Hepatocyte (in vitro differentiated cells): ENCODE results near the gene FCHSD2. TPM values are rescaled to one million over a fixed set of nuclear protein-coding genes. Genes with fewer than 3 reads are reported as not detected.

Experiments used
- DNase-seq: peaks from one replicate; pipeline ENCODE4 v3.0.0-alpha.2; 2016; ENCODE audit warnings: low spot score
- H2AFZ ChIP-seq: fragments of 200-600 bp; sonication (generic); 2 replicates; pipeline ENCODE4 v1.6.0; 2016; ENCODE audit warnings: antibody characterized with exemption, mild to moderate bottlenecking
- H3K27ac ChIP-seq: fragments of 200-600 bp; sonication (generic); 2 replicates; pipeline ENCODE4 v1.5.1; 2016; ENCODE audit warnings: mild to moderate bottlenecking
- H3K27me3 ChIP-seq: fragments of 200-600 bp; sonication (generic); 2 replicates; pipeline ENCODE4 v1.6.1; 2016
- H3K36me3 ChIP-seq: fragments of 200-600 bp; sonication (generic); replicated peaks from 2 replicates; pipeline ENCODE4 v1.5.1; 2016; ENCODE audit warnings: low read depth; ENCODE audit not compliant: insufficient read depth
- H3K4me1 ChIP-seq: fragments of 200-600 bp; sonication (generic); 2 replicates; pipeline ENCODE4 v1.5.1; 2016; ENCODE audit warnings: mild to moderate bottlenecking, moderate library complexity; ENCODE audit not compliant: insufficient read depth
- H3K4me2 ChIP-seq: fragments of 200-600 bp; sonication (generic); 2 replicates; pipeline ENCODE4 v1.6.0; 2016
- H3K4me3 ChIP-seq: fragments of 200-600 bp; sonication (generic); 2 replicates; pipeline ENCODE4 v1.5.1; 2016; ENCODE audit warnings: mild to moderate bottlenecking
- H3K79me2 ChIP-seq: fragments of 200-600 bp; sonication (generic); 2 replicates; pipeline ENCODE4 v1.6.0; 2017; ENCODE audit warnings: mild to moderate bottlenecking
- H3K9me2 ChIP-seq: fragments of 200-600 bp; sonication (generic); replicated peaks from 2 replicates; pipeline ENCODE4 v1.6.0; 2017; ENCODE audit warnings: mild to moderate bottlenecking; ENCODE audit not compliant: insufficient read depth
- H3K9me3 ChIP-seq: fragments of 200-600 bp; sonication (generic); 2 replicates; pipeline ENCODE4 v1.5.1; 2016; ENCODE audit warnings: low read depth, mild to moderate bottlenecking
- H4K20me1 ChIP-seq: fragments of 200-600 bp; sonication (generic); 2 replicates; pipeline ENCODE4 v1.6.0; 2016; ENCODE audit warnings: mild to moderate bottlenecking; ENCODE audit not compliant: insufficient read depth, poor library complexity, severe bottlenecking
- EZH2 ChIP-seq: fragments of 200-600 bp; sonication (generic); IDR thresholded peaks from 2 replicates; pipeline ENCODE4 v1.6.1; 2016; ENCODE audit warnings: antibody characterized with exemption, mild to moderate bottlenecking, borderline replicate concordance
- EZH2phosphoT487 ChIP-seq: fragments of 200-600 bp; sonication (generic); IDR thresholded peaks from one replicate; pipeline ENCODE4 v1.6.1; 2018; ENCODE audit warnings: antibody characterized with exemption, mild to moderate bottlenecking, low read depth, moderate library complexity; ENCODE audit not compliant: unreplicated experiment, severe bottlenecking
- WGBS: methylation state at CpG from one replicate; pipeline ENCODE4 v1.1.6; 2016; ENCODE audit warnings: low lambda C conversion rate; ENCODE audit errors: missing lambda C conversion rate; 5-methylcytosine and 5-hydroxymethylcytosine counted together
- polyA plus RNA-seq: library from polyadenylated mRNA; unstranded; fragments of >200 nt; fragmentation: Nextera tagmentation; extraction: Ambion mirVana; gene quantifications from 2 replicates; pipeline ENCODE4 v1.2.1, GENCODE V29; 2016
- total RNA-seq: library from RNA; depleted of rRNA; stranded (reverse); fragments of >200 nt; gene quantifications from 2 replicates; pipeline ENCODE4 v1.2.3, GENCODE V29; 2014
- TF ChIP-seq, protein P1 (sequence below): fragments of 200-600 bp; sonication (generic); IDR thresholded peaks from 2 replicates; pipeline ENCODE4 v1.5.1; 2016; ENCODE audit warnings: antibody characterized with exemption, mild to moderate bottlenecking; ENCODE audit not compliant: poor library complexity

FCHSD2 gene
- total and polyA plus RNA-seq, 2 experiments from 2014 or later: 9.1 to 13.1 TPM

DNA sequence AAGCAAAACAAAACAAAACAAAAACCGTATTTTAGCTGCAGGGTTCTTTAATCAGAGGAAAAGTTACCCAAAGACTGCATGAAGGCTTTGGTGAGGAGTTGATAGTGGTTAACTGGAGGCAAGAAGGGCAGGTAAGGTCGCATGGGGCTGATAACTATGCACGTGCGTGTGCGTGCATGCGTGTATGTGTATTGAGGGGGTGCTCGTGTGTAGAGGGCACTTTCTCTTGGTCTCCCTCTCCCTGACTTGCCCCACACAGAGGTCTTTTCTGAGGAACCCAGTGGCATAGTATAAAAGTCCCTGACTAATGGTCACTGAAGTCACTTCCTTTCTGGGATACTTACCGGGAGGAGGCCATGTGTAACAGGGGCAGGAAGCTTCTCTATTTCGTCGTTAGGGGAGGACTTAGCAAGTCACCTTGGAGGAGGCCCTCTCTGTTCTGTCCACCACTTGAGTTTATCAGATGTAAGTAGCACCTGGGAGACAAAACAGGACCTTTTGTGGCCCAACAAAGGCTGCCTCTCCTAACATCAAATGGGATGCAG, 20.1 kb upstream of the FCHSD2 start:
- no peak overlapping the region for H2AFZ ChIP-seq
- no peaks in the 10 kb centered on the region for H3K9me2 ChIP-seq
- 88% methylated on average over 10 of the region's 10 CpGs for WGBS

GRCh38 chr11:73160005-73160760, 18.1 kb upstream of the FCHSD2 start:
- Histone ChIP-seq H3K4me1 (peaks cover 28% of the 10 kb centered on the region), H3K36me3 (no peaks in the 10 kb centered on the region), H3K79me2 (no peaks in the 10 kb centered on the region), H3K27me3 (no peaks in the 10 kb centered on the region), H3K9me3 (no peaks in the 10 kb centered on the region), H3K4me2 (no peak overlapping the region), H3K9me2 (no peaks in the 10 kb centered on the region), H2AFZ (no peak overlapping the region), H3K4me3 (no peak overlapping the region), H4K20me1 (no peaks in the 10 kb centered on the region), H3K27ac (peak overlapping the region; percentile 80)
- WGBS: 72% methylated on average over 10 of the region's 10 CpGs
- peak; percentile 36 for DNase-seq
- TF ChIP-seq EZH2phosphoT487 (no peak), EZH2 (no peak)

More for the DNA sequence above, 20.1 kb upstream of the FCHSD2 start:
- no peak for DNase-seq
- peaks cover 28% of the 10 kb centered on the region for H3K4me1 ChIP-seq
- H3K79me2 ChIP-seq: no peaks in the 10 kb centered on the region
- H3K27ac ChIP-seq: no peak overlapping the region
- no peaks in the 10 kb centered on the region for H3K36me3 ChIP-seq
- H3K4me2 ChIP-seq: no peak overlapping the region
- no peak overlapping the region for H3K4me3 ChIP-seq
- H3K9me3 ChIP-seq: no peaks in the 10 kb centered on the region
- no peaks in the 10 kb centered on the region for H3K27me3 ChIP-seq
- H4K20me1 ChIP-seq: no peaks in the 10 kb centered on the region
- TF ChIP-seq EZH2 (no peak), EZH2phosphoT487 (no peak)
- TF ChIP-seq, protein P1, sequence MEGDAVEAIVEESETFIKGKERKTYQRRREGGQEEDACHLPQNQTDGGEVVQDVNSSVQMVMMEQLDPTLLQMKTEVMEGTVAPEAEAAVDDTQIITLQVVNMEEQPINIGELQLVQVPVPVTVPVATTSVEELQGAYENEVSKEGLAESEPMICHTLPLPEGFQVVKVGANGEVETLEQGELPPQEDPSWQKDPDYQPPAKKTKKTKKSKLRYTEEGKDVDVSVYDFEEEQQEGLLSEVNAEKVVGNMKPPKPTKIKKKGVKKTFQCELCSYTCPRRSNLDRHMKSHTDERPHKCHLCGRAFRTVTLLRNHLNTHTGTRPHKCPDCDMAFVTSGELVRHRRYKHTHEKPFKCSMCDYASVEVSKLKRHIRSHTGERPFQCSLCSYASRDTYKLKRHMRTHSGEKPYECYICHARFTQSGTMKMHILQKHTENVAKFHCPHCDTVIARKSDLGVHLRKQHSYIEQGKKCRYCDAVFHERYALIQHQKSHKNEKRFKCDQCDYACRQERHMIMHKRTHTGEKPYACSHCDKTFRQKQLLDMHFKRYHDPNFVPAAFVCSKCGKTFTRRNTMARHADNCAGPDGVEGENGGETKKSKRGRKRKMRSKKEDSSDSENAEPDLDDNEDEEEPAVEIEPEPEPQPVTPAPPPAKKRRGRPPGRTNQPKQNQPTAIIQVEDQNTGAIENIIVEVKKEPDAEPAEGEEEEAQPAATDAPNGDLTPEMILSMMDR: no peak

GRCh38 chr11:73159297-73159696, 17.2 kb upstream of the FCHSD2 start:
- Histone ChIP-seq H3K9me3 (no peaks in the 10 kb centered on the region), H3K4me1 (peaks cover 28% of the 10 kb centered on the region), H3K4me2 (peak overlapping the region; percentile 39), H3K27me3 (no peaks in the 10 kb centered on the region), H3K79me2 (no peaks in the 10 kb centered on the region), H2AFZ (no peak overlapping the region), H3K4me3 (no peak overlapping the region), H3K9me2 (no peaks in the 10 kb centered on the region), H3K36me3 (no peaks in the 10 kb centered on the region), H3K27ac (peak overlapping the region; percentile 80), H4K20me1 (no peaks in the 10 kb centered on the region)
- TF ChIP-seq EZH2phosphoT487: no peak
- TF ChIP-seq EZH2: no peak
- TF ChIP-seq, protein P1: no peak
- no peak for DNase-seq
- WGBS: 96% methylated on average over 3 of the region's 3 CpGs

GRCh38 chr11:73158356-73159051, 16.4 kb upstream of the FCHSD2 start:
- H3K36me3 ChIP-seq: no peaks in the 10 kb centered on the region
- no peak for TF ChIP-seq EZH2
- TF ChIP-seq, protein P1: no peak
- TF ChIP-seq EZH2phosphoT487: no peak
- peak overlapping the region; percentile 17 for H2AFZ ChIP-seq
- 44% methylated on average over 8 of the region's 8 CpGs for WGBS
- no peak overlapping the region for H3K4me3 ChIP-seq
- peak overlapping the region; percentile 39 for H3K4me2 ChIP-seq
- H3K27me3 ChIP-seq: no peaks in the 10 kb centered on the region
- no peaks in the 10 kb centered on the region for H3K79me2 ChIP-seq
- peaks cover 28% of the 10 kb centered on the region for H3K4me1 ChIP-seq
- peak; percentile 65 for DNase-seq
- peak overlapping the region; percentile 80 for H3K27ac ChIP-seq
- no peaks in the 10 kb centered on the region for H4K20me1 ChIP-seq
- no peaks in the 10 kb centered on the region for H3K9me3 ChIP-seq
- no peaks in the 10 kb centered on the region for H3K9me2 ChIP-seq
